HEK293T (cell line): ENCODE data around the gene TAS2R14.

Experiments used
- BHLHE40 ChIP-seq: fragments of 450-650 bp; IDR thresholded peaks from 2 replicates; pipeline ENCODE4 v1.6.1; 2016; ENCODE audit warnings: mild to moderate bottlenecking, moderate library complexity, borderline replicate concordance
- FOXA1 ChIP-seq: fragments of 450-650 bp; IDR thresholded peaks from 2 replicates; pipeline ENCODE4 v1.6.1; 2016; ENCODE audit warnings: mild to moderate bottlenecking
- FOXM1 ChIP-seq: fragments of 450-650 bp; IDR thresholded peaks from 2 replicates; pipeline ENCODE4 v1.6.1; 2017; ENCODE audit warnings: mild to moderate bottlenecking, borderline replicate concordance
- SP1 ChIP-seq: fragments of 450-650 bp; IDR thresholded peaks from 2 replicates; pipeline ENCODE4 v1.6.1; 2017

GRCh38 chr12:10910380-10910779 is 28.7 kb downstream of the TAS2R14 start:
- TF ChIP-seq FOXM1 (no peak), SP1 (no peak), FOXA1 (no peak), BHLHE40 (no peak)
